ENCODE measurements around the gene RPL22L1.

Gene RPL22L1

GRCh38 chr3:170869645-170870593 lies at the start of gene RPL22L1:
TSS of gene RPL22L1 (minus strand) at chr3:170870195. CDS start at chr3:170870167, 28 bp downstream.
- H3K27ac ChIP-seq = peak within 1 kb of the TSS; percentile 90
- DNase-seq = peak; percentile 97

DNA sequence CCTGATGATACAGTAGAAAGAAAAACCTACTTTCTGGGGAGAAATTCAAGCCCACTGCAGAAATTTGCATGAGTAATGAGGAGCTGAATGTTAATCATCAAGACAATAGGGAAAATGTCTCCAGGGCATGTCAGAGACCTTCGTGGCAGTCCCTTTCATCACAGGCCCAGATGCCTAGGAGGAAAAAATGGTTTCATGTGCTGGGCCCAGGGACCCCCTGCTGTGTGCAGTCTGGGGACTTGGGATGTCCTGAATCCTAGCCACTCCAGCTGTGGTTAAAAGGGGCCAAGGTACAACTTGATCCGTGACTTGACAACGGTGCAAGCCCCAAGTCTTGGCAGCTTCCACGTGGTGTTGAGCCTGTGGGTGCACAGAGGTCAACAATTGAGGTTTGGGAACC lies 48.7 kb upstream of the RPL22L1 start:
- H3K4me3 ChIP-seq (ENCODE audit: low read depth, low read length) = no peak overlapping the region
- H3K9me3 ChIP-seq (ENCODE audit: severe bottlenecking) = peaks cover 6% of the 10 kb centered on the region

More at GRCh38 chr3:170869645-170870593, at the start of gene RPL22L1:
- Histone ChIP-seq H3K9me3 (ENCODE audit: severe bottlenecking) (no peaks in the 10 kb centered on the region), H3K4me3 (ENCODE audit: low read depth, low read length) (peak within 1 kb of the TSS; percentile 82), H3K27me3 (ENCODE audit: insufficient read depth, low read depth, severe bottlenecking) (no peaks in the 10 kb centered on the region), H3K36me3 (peaks cover 35% of the 10 kb centered on the region)
- TF ChIP-seq, protein P1, sequence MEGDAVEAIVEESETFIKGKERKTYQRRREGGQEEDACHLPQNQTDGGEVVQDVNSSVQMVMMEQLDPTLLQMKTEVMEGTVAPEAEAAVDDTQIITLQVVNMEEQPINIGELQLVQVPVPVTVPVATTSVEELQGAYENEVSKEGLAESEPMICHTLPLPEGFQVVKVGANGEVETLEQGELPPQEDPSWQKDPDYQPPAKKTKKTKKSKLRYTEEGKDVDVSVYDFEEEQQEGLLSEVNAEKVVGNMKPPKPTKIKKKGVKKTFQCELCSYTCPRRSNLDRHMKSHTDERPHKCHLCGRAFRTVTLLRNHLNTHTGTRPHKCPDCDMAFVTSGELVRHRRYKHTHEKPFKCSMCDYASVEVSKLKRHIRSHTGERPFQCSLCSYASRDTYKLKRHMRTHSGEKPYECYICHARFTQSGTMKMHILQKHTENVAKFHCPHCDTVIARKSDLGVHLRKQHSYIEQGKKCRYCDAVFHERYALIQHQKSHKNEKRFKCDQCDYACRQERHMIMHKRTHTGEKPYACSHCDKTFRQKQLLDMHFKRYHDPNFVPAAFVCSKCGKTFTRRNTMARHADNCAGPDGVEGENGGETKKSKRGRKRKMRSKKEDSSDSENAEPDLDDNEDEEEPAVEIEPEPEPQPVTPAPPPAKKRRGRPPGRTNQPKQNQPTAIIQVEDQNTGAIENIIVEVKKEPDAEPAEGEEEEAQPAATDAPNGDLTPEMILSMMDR (IDR thresholded peaks at IDR 0.05; ENCODE audit: low read depth, low read length) = 0 out of 2 replicates have a peak, but pooled peaks have one; percentile 6

GRCh38 chr3:170914690-170915089 lies 44.7 kb upstream of the RPL22L1 start:
- TF ChIP-seq, protein P1 (IDR thresholded peaks at IDR 0.05; ENCODE audit: low read depth, low read length) = no peak
- no peaks in the 10 kb centered on the region for H3K27me3 ChIP-seq (ENCODE audit: insufficient read depth, low read depth, severe bottlenecking)
- no peak for DNase-seq
- H3K4me3 ChIP-seq (ENCODE audit: low read depth, low read length) = no peak overlapping the region
- no peak overlapping the region for H3K27ac ChIP-seq
- no peaks in the 10 kb centered on the region for H3K36me3 ChIP-seq
- peaks cover 11% of the 10 kb centered on the region for H3K9me3 ChIP-seq (ENCODE audit: severe bottlenecking)

More for the DNA sequence above, 48.7 kb upstream of the RPL22L1 start:
- no peaks in the 10 kb centered on the region for H3K36me3 ChIP-seq
- TF ChIP-seq, protein P1 (IDR thresholded peaks at IDR 0.05; ENCODE audit: low read depth, low read length) = no peak
- DNase-seq = no peak
- no peaks in the 10 kb centered on the region for H3K27me3 ChIP-seq (ENCODE audit: insufficient read depth, low read depth, severe bottlenecking)
- no peak overlapping the region for H3K27ac ChIP-seq

DNA sequence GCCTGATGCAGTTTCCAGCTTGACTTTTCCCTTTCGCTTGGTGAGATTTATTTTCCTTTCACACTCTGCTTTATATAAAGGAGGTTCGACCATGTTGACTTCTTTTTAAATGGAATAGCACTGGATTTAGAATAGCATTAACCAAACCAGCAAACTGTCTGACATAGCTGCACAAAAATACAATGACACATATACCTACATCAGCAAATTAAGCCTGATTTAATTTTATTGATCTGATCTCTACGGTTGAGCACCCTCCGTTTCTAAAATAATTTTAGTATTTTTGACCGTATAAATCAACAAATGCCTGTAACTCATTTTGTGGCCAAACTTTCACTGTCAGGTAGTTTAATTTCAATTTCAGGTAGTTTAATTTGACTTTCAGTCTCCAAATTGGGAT lies 44.2 kb upstream of the RPL22L1 start:
- Histone ChIP-seq H3K27me3 (ENCODE audit: insufficient read depth, low read depth, severe bottlenecking) (no peaks in the 10 kb centered on the region), H3K4me3 (ENCODE audit: low read depth, low read length) (no peak overlapping the region), H3K27ac (no peak overlapping the region), H3K9me3 (ENCODE audit: severe bottlenecking) (peaks cover 11% of the 10 kb centered on the region), H3K36me3 (no peaks in the 10 kb centered on the region)
- DNase-seq = no peak
- TF ChIP-seq, protein P1 (IDR thresholded peaks at IDR 0.05; ENCODE audit: low read depth, low read length) = no peak

GRCh38 chr3:170911051-170911450 lies 41.1 kb upstream of the RPL22L1 start:
- no peak overlapping the region for H3K4me3 ChIP-seq (ENCODE audit: low read depth, low read length)
- H3K9me3 ChIP-seq (ENCODE audit: severe bottlenecking) = peaks cover 10% of the 10 kb centered on the region
- no peaks in the 10 kb centered on the region for H3K36me3 ChIP-seq
- H3K27ac ChIP-seq = no peak overlapping the region
- TF ChIP-seq, protein P1 (IDR thresholded peaks at IDR 0.05; ENCODE audit: low read depth, low read length) = no peak
- DNase-seq = no peak
- no peaks in the 10 kb centered on the region for H3K27me3 ChIP-seq (ENCODE audit: insufficient read depth, low read depth, severe bottlenecking)
